H1 (cell line): ENCODE measurements around the gene FLRT1. TPM values are rescaled to one million over a fixed set of nuclear protein-coding genes. Genes with fewer than 3 reads are reported as not detected.

Experiments used
- CTCF ChIA-PET: fragments of 300-600 bp; sonication (Branson Sonifier 250); formaldehyde crosslinking; loops from one replicate; lab custom pipeline; 2021; ENCODE audit not compliant: partially characterized antibody; lab: Charles Lee
- POLR2A ChIA-PET: fragments of 300-600 bp; sonication (Branson Sonifier 250); formaldehyde crosslinking; loops from one replicate; lab custom pipeline; 2021; ENCODE audit warnings: inconsistent platforms; ENCODE audit not compliant: partially characterized antibody; lab: Charles Lee
- DNase-seq, 2 experiments: peaks; one replicate each; pipeline versions ENCODE4 v3.0.0 to v3.0.0-alpha.2; 2010 to 2022; ENCODE audit warnings: low spot score in 2 of 2, low read depth in 1 of 2, mixed read lengths in 1 of 2
- FAIRE-seq: peaks from 2 replicates; lab custom pipeline; 2011; peaks lifted over from hg19 to GRCh38; lab: Jason Lieb, UNC
- H2AFZ ChIP-seq: 2 replicates; pipeline ENCODE4 v1.8.1; 2012; ENCODE audit warnings: low read length, inconsistent platforms
- H2AK5ac ChIP-seq: 2 replicates; pipeline ENCODE4 v1.6.1; 2013; ENCODE audit warnings: low read depth, low read length
- H2BK120ac ChIP-seq: replicated peaks from 2 replicates; pipeline ENCODE3; 2013; ENCODE audit warnings: low read depth, low read length, inconsistent platforms
- H2BK12ac ChIP-seq: 2 replicates; pipeline ENCODE4 v1.6.1; 2013; ENCODE audit warnings: low read depth, low read length
- H2BK15ac ChIP-seq: 2 replicates; pipeline ENCODE4 v1.6.1; 2013; ENCODE audit warnings: low read length
- H2BK20ac ChIP-seq: 2 replicates; pipeline ENCODE4 v1.6.1; 2013; ENCODE audit warnings: low read length
- H2BK5ac ChIP-seq: 2 replicates; pipeline ENCODE4 v1.6.1; 2013; ENCODE audit warnings: low read depth, low read length
- H3K14ac ChIP-seq: 2 replicates; pipeline ENCODE4 v1.6.1; 2013; ENCODE audit warnings: inconsistent platforms; ENCODE audit not compliant: insufficient read length
- H3K18ac ChIP-seq: 2 replicates; pipeline ENCODE4 v1.6.1; 2013; ENCODE audit warnings: low read length; ENCODE audit errors: extremely low read depth
- H3K23ac ChIP-seq: 2 replicates; pipeline ENCODE4 v1.6.1; 2013; ENCODE audit warnings: inconsistent platforms; ENCODE audit not compliant: insufficient read length
- H3K23me2 ChIP-seq: 2 replicates; pipeline ENCODE4 v1.6.1; 2013; ENCODE audit warnings: low read depth, low read length
- H3K27ac ChIP-seq: 2 replicates; pipeline ENCODE4 v1.6.1; 2011; ENCODE audit warnings: low read depth, low read length, inconsistent platforms
- H3K27me3 ChIP-seq, 4 experiments: replicated peaks in 1 of 4; 1 replicate in 1 of 4; 2 replicates in 3 of 4; pipeline versions ENCODE4 v1.6.1 to v1.8.1; 2011 to 2013; ENCODE audit warnings: low read length in 3 of 4, mild to moderate bottlenecking in 3 of 4, inconsistent platforms in 2 of 4, mixed read lengths in 2 of 4, moderate library complexity in 1 of 4; ENCODE audit not compliant: control insufficient read depth in 3 of 4, insufficient read depth in 3 of 4; ENCODE audit errors: extremely low read depth in 1 of 4
- H3K36me3 ChIP-seq, 4 experiments: 2 replicates each; pipeline versions ENCODE4 v1.6.1 to v1.8.1; 2011 to 2013; ENCODE audit warnings: mild to moderate bottlenecking in 4 of 4, low read length in 3 of 4, moderate library complexity in 2 of 4, control low read depth in 1 of 4, inconsistent platforms in 1 of 4; ENCODE audit not compliant: insufficient read depth in 4 of 4, control insufficient read depth in 2 of 4
- H3K4ac ChIP-seq: replicated peaks from 2 replicates; pipeline ENCODE3; 2013; ENCODE audit warnings: low read length, low read depth, mixed read lengths, inconsistent platforms; ENCODE audit not compliant: insufficient read length
- H3K4me1 ChIP-seq, 4 experiments: replicated peaks in 1 of 4; 1 replicate in 1 of 4; 2 replicates in 3 of 4; pipeline versions ENCODE4 v1.6.1 to v1.8.1; 2011 to 2013; ENCODE audit warnings: low read length in 3 of 4, inconsistent platforms in 2 of 4, mixed read lengths in 1 of 4; ENCODE audit not compliant: insufficient read depth in 4 of 4, control insufficient read depth in 3 of 4
- H3K4me2 ChIP-seq, 2 experiments: 2 replicates each; pipeline versions ENCODE4 v1.6.1 to v1.8.1; 2011 to 2013; ENCODE audit warnings: low read depth in 2 of 2, low read length in 2 of 2, control low read depth in 1 of 2, inconsistent platforms in 1 of 2, mild to moderate bottlenecking in 1 of 2; ENCODE audit not compliant: insufficient read depth in 1 of 2
- H3K4me3 ChIP-seq, 4 experiments: fragments of 200-600, 300-600 bp in 1 of 4; sonication (generic), shearing (Covaris generic), sonication (Bioruptor Twin) in 1 of 4; 2 replicates each; pipeline versions ENCODE4 v1.5.1 to v1.8.1; 2011 to 2016; ENCODE audit warnings: low read length in 4 of 4, low read depth in 3 of 4, control low read depth in 2 of 4, inconsistent platforms in 2 of 4, mild to moderate bottlenecking in 2 of 4, mixed read lengths in 1 of 4, moderate library complexity in 1 of 4; ENCODE audit not compliant: insufficient read depth in 2 of 4; ENCODE audit errors: extremely low read depth in 1 of 4
- H3K56ac ChIP-seq: replicated peaks from 2 replicates; pipeline ENCODE3; 2013; ENCODE audit warnings: low read depth, mild to moderate bottlenecking, mixed read lengths, low read length, inconsistent platforms; ENCODE audit not compliant: insufficient read length
- H3K79me1 ChIP-seq: 2 replicates; pipeline ENCODE4 v1.6.1; 2013; ENCODE audit warnings: low read depth, low read length, control low read depth
- H3K79me2 ChIP-seq, 2 experiments: 2 replicates each; pipeline versions ENCODE4 v1.6.1 to v1.8.1; 2012 to 2013; ENCODE audit warnings: low read length in 2 of 2, mild to moderate bottlenecking in 2 of 2, inconsistent platforms in 1 of 2; ENCODE audit not compliant: insufficient read depth in 2 of 2, control insufficient read depth in 1 of 2
- H3K9ac ChIP-seq, 4 experiments: replicated peaks in 1 of 4; 1 replicate in 1 of 4; 2 replicates in 3 of 4; pipeline versions ENCODE4 v1.6.1 to v1.8.1; 2011 to 2013; ENCODE audit warnings: low read depth in 3 of 4, low read length in 3 of 4, control low read depth in 2 of 4, mild to moderate bottlenecking in 2 of 4, moderate library complexity in 2 of 4, inconsistent platforms in 1 of 4; ENCODE audit errors: extremely low read depth in 1 of 4
- H3K9me3 ChIP-seq, 2 experiments: 2 replicates each; pipeline versions ENCODE4 v1.6.1 to v1.8.1; 2012 to 2013; ENCODE audit warnings: mild to moderate bottlenecking in 2 of 2, moderate library complexity in 2 of 2, control low read depth in 1 of 2, inconsistent platforms in 1 of 2, low read depth in 1 of 2, low read length in 1 of 2, mixed read lengths in 1 of 2; ENCODE audit not compliant: insufficient read depth in 2 of 2
- H4K20me1 ChIP-seq, 2 experiments: replicated peaks in 1 of 2; 2 replicates each; pipeline versions ENCODE3 to v1.8.1; 2011 to 2013; ENCODE audit warnings: inconsistent platforms in 2 of 2, low read length in 2 of 2, mild to moderate bottlenecking in 1 of 2; ENCODE audit not compliant: insufficient read depth in 2 of 2, control insufficient read depth in 1 of 2
- H4K5ac ChIP-seq: 2 replicates; pipeline ENCODE4 v1.6.1; 2013; ENCODE audit warnings: low read length, low read depth, mixed read lengths, inconsistent platforms; ENCODE audit not compliant: insufficient read length
- H4K8ac ChIP-seq: 2 replicates; pipeline ENCODE4 v1.8.0; 2013; ENCODE audit warnings: mild to moderate bottlenecking, moderate library complexity, low read length, inconsistent platforms; ENCODE audit not compliant: insufficient read depth; ENCODE audit errors: extremely low read depth
- H4K91ac ChIP-seq: replicated peaks from 2 replicates; pipeline ENCODE3; 2013; ENCODE audit warnings: low read length, mixed read lengths, inconsistent platforms; ENCODE audit not compliant: insufficient read length
- CEBPB ChIP-seq: IDR thresholded peaks from 2 replicates; pipeline ENCODE4 v1.6.1; 2012; ENCODE audit warnings: low read depth, low read length
- EZH2 ChIP-seq: fragments of 200-600 bp; sonication (generic); IDR thresholded peaks from 2 replicates; pipeline ENCODE4 v1.7.1; 2012; ENCODE audit warnings: low read depth, mild to moderate bottlenecking, moderate library complexity, low read length, inconsistent platforms; ENCODE audit not compliant: severe bottlenecking
- SUZ12 ChIP-seq: fragments of 200-600 bp; sonication (generic); IDR thresholded peaks from 2 replicates; pipeline ENCODE4 v1.6.1; 2012; ENCODE audit warnings: mild to moderate bottlenecking, inconsistent platforms, low read length, moderate library complexity, mixed read lengths
- WGBS, 2 experiments: shearing (Covaris generic) in 1 of 2; methylation state at CpG; one replicate each; pipeline versions ENCODE4 v1.1.6 to v1.1.7; 2013 to 2015; ENCODE audit warnings: low lambda C conversion rate in 2 of 2, mixed read lengths in 2 of 2, inconsistent platforms in 1 of 2, low coverage in 1 of 2, missing lambda C conversion rate in 1 of 2; ENCODE audit not compliant: insufficient replicate concordance in 2 of 2, insufficient coverage in 1 of 2, insufficient read length in 1 of 2; ENCODE audit errors: extremely low coverage in 1 of 2, missing lambda C conversion rate in 1 of 2; 5-methylcytosine and 5-hydroxymethylcytosine counted together
- polyA plus RNA-seq, 7 experiments: library from polyadenylated mRNA; depleted of rRNA in 3 of 7; stranded (reverse) in 5 of 7; unstranded in 2 of 7; fragments of >200 nt in 5 of 7; fragments of 200-250 nt in 2 of 7; gene quantifications; 1 replicate in 5 of 7; 2 replicates in 1 of 7; 4 replicates in 1 of 7; pipeline versions ENCODE4 v1.2.1 to v1.2.3, GENCODE V29; 2011 to 2013; ENCODE audit warnings: missing spikeins in 2 of 7, mixed read lengths in 2 of 7
- total RNA-seq: library from RNA; stranded (reverse); fragmentation: NEBNext Ultra II Directional; extraction: Animal tissue kit (Norgen Biotek cat#: 25700); gene quantifications from 2 replicates; pipeline ENCODE4 v1.2.1, GENCODE V29; 2021

Gene FLRT1
- total and polyA plus RNA-seq, 2 of the 8 experiments (the other 6 are each of a cell fraction or from before 2014, with no cell fraction given), result 0.14 to 0.28 TPM

DNA sequence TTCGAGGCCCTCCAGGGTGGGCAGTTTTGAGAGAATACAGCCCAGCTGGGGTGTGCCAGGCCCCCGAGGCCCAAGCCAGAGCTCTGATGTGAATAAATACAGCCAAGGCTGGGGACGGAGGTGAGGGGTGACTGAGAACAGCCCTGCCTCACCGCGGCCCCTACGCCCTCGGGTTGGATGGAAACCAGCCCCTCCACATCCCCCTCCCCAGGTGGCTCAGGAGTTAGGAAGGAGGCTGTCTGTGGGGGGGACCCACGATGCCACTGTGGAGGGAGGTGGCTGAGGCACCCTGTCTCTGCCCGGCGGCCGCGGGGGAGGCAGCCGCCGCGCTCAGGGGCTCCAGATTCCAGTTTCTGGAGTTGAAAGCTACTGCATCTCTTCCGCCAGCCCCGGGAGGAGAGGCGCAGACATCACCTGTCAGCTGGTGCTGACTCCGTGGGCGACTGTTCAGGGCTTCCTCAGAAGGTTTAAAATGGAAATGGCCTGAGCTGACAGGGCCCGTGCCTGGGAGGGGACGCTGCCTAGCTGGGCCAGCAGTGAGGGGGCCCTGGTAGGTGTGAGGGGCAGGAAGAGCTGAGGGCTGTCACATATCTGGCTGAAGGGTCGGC, 1.4 kb downstream of the FLRT1 start:
- Histone ChIP-seq H2BK5ac (no peak overlapping the region), H3K4me2 (peak overlapping the region; percentile 67 to 72), H3K4ac (no peak overlapping the region), H2BK15ac (no peak overlapping the region), H3K23me2 (peaks cover 7% of the 10 kb centered on the region; the same call in 1 of the 2 replicates), H3K27me3 (peaks cover 59 to 93% (median 85%) of the 10 kb centered on the region in 4 experiments), H3K9me3 (no peaks in the 10 kb centered on the region), H3K27ac (no peak overlapping the region), H3K23ac (no peak overlapping the region), H3K9ac (no peak overlapping the region), H3K36me3 (no peaks in the 10 kb centered on the region), H4K20me1 (peaks cover 8 to 26% of the 10 kb centered on the region in 2 experiments), H3K4me3 (peak overlapping the region; percentile 27 to 67 (median 42); a peak in 5 of 8 replicates), H4K91ac (no peak overlapping the region), H3K4me1 (peaks cover 5 to 17% (median 10%) of the 10 kb centered on the region in 4 experiments; a peak in 6 of 7 replicates), H4K5ac (no peak overlapping the region), H2BK120ac (no peak overlapping the region), H2AFZ (no peak overlapping the region), H2BK12ac (no peak overlapping the region), H2AK5ac (no peak overlapping the region), H3K79me2 (no peaks in the 10 kb centered on the region), H3K79me1 (no peaks in the 10 kb centered on the region), H3K18ac (no peak overlapping the region; the same call in 1 of the 2 replicates), H3K14ac (no peak overlapping the region), H3K56ac (no peak overlapping the region), H4K8ac (peak overlapping the region; percentile 23; the same call in 1 of the 2 replicates), H2BK20ac (no peak overlapping the region)
- POLR2A ChIA-PET, result interaction anchor here (0.8 to 1.9 kb wide), 8 partner anchors 11 to 195 kb away, joined by 3 to 8 read pairs (median 4); partner anchors contain the start of genes MACROD1 and RCOR2
- FAIRE-seq, result no peak
- WGBS, 2 experiments, result 27% methylated on average over 22 of the region's 23 CpGs; no CpG with 5 or more reads in 1 of the 2 experiments
- DNase-seq, result no peak
- TF ChIP-seq CEBPB (no peak), SUZ12 (peak; percentile 89), EZH2 (peak; percentile 57)
- CTCF ChIA-PET, result interaction anchor here (0.8 to 21.2 kb wide), 19 partner anchors 9 to 148 kb away, joined by 3 to 291 read pairs (median 4); partner anchors contain the start of gene STIP1
